ENCODE measurements around the gene HLTF. TPM values are rescaled to one million over a fixed set of nuclear protein-coding genes. Genes with fewer than 3 reads are reported as not detected.

The HLTF gene
- total and polyA plus RNA-seq, 2 of the 4 experiments (the other 2 are of a cell fraction) = 12.6 to 39.1 TPM

- TF ChIP-seq CHD1 (IDR thresholded peaks at IDR 0.05; ENCODE audit: low read depth, low read length) (no peak), MAZ (IDR thresholded peaks at IDR 0.05; ENCODE audit: borderline replicate concordance, low read depth, low read length) (no peak)
These were observed 48.2 kb upstream of the HLTF start (continued) for GRCh38 chr3:149134575-149134974.

GRCh38 chr3:149131589-149131988 lies 45.3 kb upstream of the HLTF start:
- no peak overlapping the region for H2BK15ac ChIP-seq (ENCODE audit: low read depth, low read length)
- intact Hi-C loops (cut with micrococcal nuclease) = no loop called here
- H3K14ac ChIP-seq (replicated peaks; ENCODE audit: low read depth, low read length) = no peak overlapping the region; the same call in 1 of the 2 replicates
- no peak overlapping the region for H3K56ac ChIP-seq (ENCODE audit: extremely low read depth, insufficient read depth, low read length)
- H3K4me1 ChIP-seq (ENCODE audit: control insufficient read depth, insufficient read depth, low read length) = peaks cover 12% of the 10 kb centered on the region
- H4K20me1 ChIP-seq (ENCODE audit: insufficient read depth, low read length) = 0 out of 2 replicates have a peak, but pooled peaks cover 4% of the 10 kb centered on the region
- no peak overlapping the region for H2BK20ac ChIP-seq (ENCODE audit: low read depth, low read length)
- H3K9me3 ChIP-seq (ENCODE audit: control insufficient read depth, insufficient read depth, low read length) = no peaks in the 10 kb centered on the region
- peaks cover 8% of the 10 kb centered on the region for H3K9me1 ChIP-seq (ENCODE audit: insufficient read depth, low read length)
- no peak overlapping the region for H2BK5ac ChIP-seq (ENCODE audit: low read depth, low read length, poor library complexity, severe bottlenecking)
- ChIA-PET CTCF (no interaction called here), POLR2A (ENCODE audit: unreplicated experiment) (no interaction called here)
- in situ Hi-C loops (cut with MboI; ENCODE audit: low sequenced_read_pairs) = no loop called here
- H3K27me3 ChIP-seq (ENCODE audit: control insufficient read depth, insufficient read depth, low read length) = no peaks in the 10 kb centered on the region
- no peak overlapping the region for H2BK120ac ChIP-seq (ENCODE audit: low read depth, low read length)
- H2AK5ac ChIP-seq (ENCODE audit: low read depth, low read length) = 0 out of 2 replicates have a peak overlapping the region, but pooled peaks have one; percentile 7
- no peak overlapping the region for H2AK9ac ChIP-seq (replicated peaks; ENCODE audit: low read depth, low read length, poor library complexity)
- no peak overlapping the region for H2AFZ ChIP-seq (replicated peaks; ENCODE audit: low read length, poor library complexity)
- DNase-seq = no peak
- TF ChIP-seq ELK1 (IDR thresholded peaks at IDR 0.05; ENCODE audit: borderline replicate concordance, low read depth, low read length) (no peak), RAD21 (IDR thresholded peaks at IDR 0.05; ENCODE audit: low read length) (no peak), SMC3 (IDR thresholded peaks at IDR 0.05; ENCODE audit: low read depth, low read length) (no peak), MXI1 (IDR thresholded peaks at IDR 0.05; ENCODE audit: borderline replicate concordance, low read depth, low read length) (no peak), USF2 (IDR thresholded peaks at IDR 0.05; ENCODE audit: low read depth, low read length) (no peak), CHD1 (IDR thresholded peaks at IDR 0.05; ENCODE audit: low read depth, low read length) (no peak), RCOR1 (IDR thresholded peaks at IDR 0.05; ENCODE audit: insufficient replicate concordance, low read length) (no peak), MAZ (IDR thresholded peaks at IDR 0.05; ENCODE audit: borderline replicate concordance, low read depth, low read length) (no peak), POLR2A (IDR thresholded peaks at IDR 0.05; ENCODE audit: low read depth, low read length) (no peak), CEBPB (IDR thresholded peaks at IDR 0.05; ENCODE audit: low read depth, low read length) (no peak), RFX5 (IDR thresholded peaks at IDR 0.05; ENCODE audit: low read depth, low read length) (no peak)
- peak overlapping the region; percentile 63; the same call in 1 of the 2 replicates for H3K23ac ChIP-seq (ENCODE audit: low read depth, low read length)
- peak overlapping the region; percentile 6; the same call in 1 of the 2 replicates for H3K4me2 ChIP-seq (ENCODE audit: low read depth, low read length)
- no CpG with 5 or more reads among the region's 4 CpGs for WGBS, 2 experiments (ENCODE audit: extremely low coverage in 2 of 2, insufficient read length in 1 of 2)
- dilution Hi-C loops (cut with HindIII; ENCODE audit: low sequenced_read_pairs, unreplicated experiment) = no loop called here
- H3K27ac ChIP-seq (ENCODE audit: insufficient read depth, low read length) = no peak overlapping the region
- H3K4me3 ChIP-seq (ENCODE audit: insufficient read depth, low read depth, low read length) = no peak overlapping the region
- H3K36me3 ChIP-seq (ENCODE audit: control insufficient read depth, insufficient read depth, low read length) = no peaks in the 10 kb centered on the region
- no peak overlapping the region for H3K9ac ChIP-seq (ENCODE audit: low read depth, low read length)
- BruUV-seq (replicated peaks) = no TSS peak
- no peak overlapping the region for H3K4ac ChIP-seq (ENCODE audit: low read depth, low read length)
- ATAC-seq (ENCODE audit: low read depth) = no peak
- H3K79me1 ChIP-seq (ENCODE audit: low read depth in 1 of 2, low read length in 2 of 2) = peaks cover 33 to 66% of the 10 kb centered on the region in 2 experiments
- no peak overlapping the region for H4K91ac ChIP-seq (ENCODE audit: insufficient read depth, low read depth, low read length)
- H3K18ac ChIP-seq (ENCODE audit: low read depth, low read length) = no peak overlapping the region
- H4K5ac ChIP-seq (ENCODE audit: low read depth, low read length) = no peak overlapping the region
- no peak overlapping the region for H4K8ac ChIP-seq (ENCODE audit: low read depth in 2 of 2, low read length in 2 of 2)

Measured in IMR-90 (cell line).